K562 (cell line): ENCODE data around the gene GRIA1. TPM values are rescaled to one million over a fixed set of nuclear protein-coding genes. Genes with fewer than 3 reads are reported as not detected.

Source experiments
- ATAC-seq: fragments of 200-7000 bp; cut with Tn5 transposase; 3 replicates; pipeline ENCODE4 v1.9.1; 2020; ENCODE audit warnings: moderate library complexity
- BruUV-seq: library from RNA; stranded (reverse); fragments of 400-500 nt; replicated peaks from 2 replicates; lab custom pipeline; 2021; lab: Mats Ljungman, UMichigan
- CTCF ChIA-PET: fragments of 300-600 bp; formaldehyde crosslinking; extraction: SDS; loops from one replicate; lab custom pipeline; 2021; ENCODE audit warnings: low intra/inter-chr PET ratio; lab: Yijun Ruan, JAX
- POLR2A ChIA-PET: fragments of 300-600, 350-650 bp; sonication (Branson Sonifier 250); formaldehyde crosslinking; extraction: SDS; loops from one replicate; lab custom pipeline; 2021; ENCODE audit warnings: antibody characterized with exemption, inconsistent platforms; lab: Yijun Ruan, JAX
- DNase-seq, 4 experiments: peaks; one replicate each; pipeline versions ENCODE4 v3.0.0 to v3.0.0-alpha.2; 2011 to 2018; ENCODE audit warnings: low spot score in 3 of 4, mixed read lengths in 3 of 4; ENCODE audit errors: extremely low read depth in 1 of 4
- FAIRE-seq: peaks from 2 replicates; lab custom pipeline; 2011; peaks lifted over from hg19 to GRCh38; lab: Jason Lieb, UNC
- H2AFZ ChIP-seq: 2 replicates; pipeline ENCODE4 v1.6.0; 2011; ENCODE audit warnings: low read depth, low read length, control low read depth, inconsistent platforms
- H3K27ac ChIP-seq: fragments of 200-600 bp; 3 replicates; pipeline ENCODE4 v1.8.0; 2011; ENCODE audit warnings: low read depth, mild to moderate bottlenecking, control low read depth, inconsistent platforms, low read length, moderate library complexity, mixed read lengths; ENCODE audit errors: extremely low read depth
- H3K27me3 ChIP-seq, 2 experiments: fragments of 300-600 bp in 1 of 2; 2 replicates in 1 of 2; 3 replicates in 1 of 2; pipeline versions ENCODE4 v1.6.0 to v1.8.0; 2011; ENCODE audit warnings: inconsistent platforms in 2 of 2, low read length in 2 of 2, mild to moderate bottlenecking in 1 of 2, mixed read lengths in 1 of 2, moderate library complexity in 1 of 2; ENCODE audit not compliant: control insufficient read depth in 2 of 2, insufficient read depth in 2 of 2
- H3K36me3 ChIP-seq: fragments of 300-600 bp; 3 replicates; pipeline ENCODE4 v1.8.0; 2011; ENCODE audit warnings: mild to moderate bottlenecking, low read length, inconsistent platforms; ENCODE audit not compliant: control insufficient read depth, insufficient read depth
- H3K4me1 ChIP-seq, 2 experiments: fragments of 200-600 bp in 1 of 2; replicated peaks in 1 of 2; 2 replicates in 1 of 2; 3 replicates in 1 of 2; pipeline versions ENCODE4 v1.5.1 to v1.8.0; 2011; ENCODE audit warnings: inconsistent platforms in 2 of 2, low read length in 2 of 2, mild to moderate bottlenecking in 1 of 2, mixed read lengths in 1 of 2, moderate library complexity in 1 of 2; ENCODE audit not compliant: control insufficient read depth in 2 of 2, insufficient read depth in 2 of 2
- H3K4me2 ChIP-seq: 2 replicates; pipeline ENCODE4 v1.6.1; 2011; ENCODE audit warnings: low read length, control low read depth, inconsistent platforms, mixed read lengths; ENCODE audit not compliant: insufficient read depth
- H3K4me3 ChIP-seq: fragments of 200-600 bp; sonication (generic), shearing (Covaris generic); 2 replicates; pipeline ENCODE4 v1.5.1; 2016; ENCODE audit warnings: control low read depth, inconsistent platforms
- H3K79me2 ChIP-seq: fragments of 200-600 bp; 3 replicates; pipeline ENCODE4 v1.8.0; 2011; ENCODE audit warnings: low read length, inconsistent platforms; ENCODE audit not compliant: control insufficient read depth, insufficient read depth
- H3K9ac ChIP-seq, 2 experiments: 2 replicates each; pipeline versions ENCODE4 v1.6.0 to v1.6.1; 2011; ENCODE audit warnings: low read depth in 2 of 2, low read length in 2 of 2, control low read depth in 1 of 2, inconsistent platforms in 1 of 2, mild to moderate bottlenecking in 1 of 2, mixed read lengths in 1 of 2; ENCODE audit not compliant: insufficient read depth in 1 of 2
- H3K9me1 ChIP-seq: one replicate; pipeline ENCODE4 v1.6.0; 2011; ENCODE audit warnings: inconsistent platforms, mild to moderate bottlenecking, low read length, moderate library complexity; ENCODE audit not compliant: control insufficient read depth, insufficient read depth
- H3K9me3 ChIP-seq: replicated peaks from 2 replicates; pipeline ENCODE4 v1.5.1; 2011; ENCODE audit warnings: low read depth, low read length, inconsistent platforms; ENCODE audit not compliant: control insufficient read depth, insufficient read depth
- H4K20me1 ChIP-seq: replicated peaks from 2 replicates; pipeline ENCODE4 v1.6.1; 2011; ENCODE audit warnings: low read length, inconsistent platforms, mixed read lengths; ENCODE audit not compliant: control insufficient read depth, insufficient read depth
- DNMT1 ChIP-seq: fragments of 450-650 bp; IDR thresholded peaks from 2 replicates; pipeline ENCODE4 v1.6.1; 2016; ENCODE audit warnings: antibody characterized with exemption, mild to moderate bottlenecking
- ELF1 ChIP-seq: fragments of 200-800 bp; sonication (Bioruptor generic); IDR thresholded peaks from 2 replicates; pipeline ENCODE4 v1.6.1; 2016; ENCODE audit warnings: missing genetic modification characterization, missing compliant biosample characterization
- FOXJ2 ChIP-seq: fragments of 200-800 bp; sonication (Bioruptor generic); IDR thresholded peaks from 2 replicates; pipeline ENCODE4 v1.6.1; 2016; ENCODE audit warnings: missing genetic modification characterization, missing compliant biosample characterization
- KAT7 ChIP-seq: sonication (generic); formaldehyde crosslinking; IDR thresholded peaks from 2 replicates; pipeline ENCODE4 v1.8.0; 2022; ENCODE audit warnings: missing genetic modification reagents, mild to moderate bottlenecking, borderline replicate concordance
- MAZ ChIP-seq, 2 experiments: fragments of 450-650 bp in 1 of 2; sonication (generic) in 1 of 2; formaldehyde crosslinking; IDR thresholded peaks in 1 of 2; conservative IDR thresholded peaks in 1 of 2; 2 replicates each; pipeline versions ENCODE4 v1.4.0 to v1.5.0; 2020; ENCODE audit warnings: mild to moderate bottlenecking in 1 of 2, missing genetic modification reagents in 1 of 2
- NFIX ChIP-seq: fragments of 250-450 bp; sonication (Bioruptor Pico); IDR thresholded peaks from 2 replicates; pipeline ENCODE4 v1.4.0; 2020; ENCODE audit warnings: low read depth, mild to moderate bottlenecking, moderate library complexity
- POLR3A ChIP-seq: IDR thresholded peaks from 2 replicates; pipeline ENCODE4 v1.6.1; 2011; ENCODE audit warnings: borderline replicate concordance, mild to moderate bottlenecking, moderate library complexity; ENCODE audit not compliant: insufficient read length, insufficient read depth; ENCODE audit errors: extremely low read depth
- SAFB2 ChIP-seq: fragments of 200-400 bp; formaldehyde crosslinking; IDR thresholded peaks from 2 replicates; pipeline ENCODE4 v1.6.1; 2018; ENCODE audit warnings: borderline replicate concordance, low read length, low read depth, moderate library complexity; ENCODE audit not compliant: severe bottlenecking
- SNRNP70 ChIP-seq: fragments of 200-400 bp; formaldehyde crosslinking; optimal IDR thresholded peaks from 2 replicates; pipeline ENCODE3; 2017; ENCODE audit warnings: low read depth, low read length
- ZNF3 ChIP-seq: fragments of 250-450 bp; sonication (Bioruptor Pico); IDR thresholded peaks from 2 replicates; pipeline ENCODE4 v1.5.0; 2021; ENCODE audit warnings: mild to moderate bottlenecking, moderate library complexity
- ZNF507 ChIP-seq: conservative IDR thresholded peaks from 2 replicates; pipeline ENCODE4 v1.6.1; 2017; ENCODE audit warnings: missing genetic modification characterization, missing compliant biosample characterization
- WGBS: fragments of 100-300 bp; shearing (Covaris generic); methylation state at CpG from one replicate; pipeline ENCODE4 v1.1.6; 2016; ENCODE audit warnings: low coverage, mixed read lengths; ENCODE audit not compliant: insufficient coverage; ENCODE audit errors: missing lambda C conversion rate; 5-methylcytosine and 5-hydroxymethylcytosine counted together
- in situ Hi-C: fragments of 300-500 bp; cut with MboI; formaldehyde crosslinking; loops from 4 replicates; pipeline ENCODE4 v1.15.0; 2018; ENCODE audit warnings: inconsistent platforms, mixed read lengths
- intact Hi-C: fragments of 100-400 bp; cut with micrococcal nuclease; formaldehyde crosslinking; loops from 2 replicates; pipeline ENCODE4 v1.14.2; 2022
- polyA plus RNA-seq, 8 experiments: library from polyadenylated mRNA; depleted of rRNA in 4 of 8; stranded (reverse) in 5 of 8; unstranded in 3 of 8; fragments of >200 nt; fragmentation: Nextera tagmentation in 2 of 8; fragmentation: Illumina TruSeq in 1 of 8; extraction: Ambion mirVana in 2 of 8; extraction: Trizol in 1 of 8; gene quantifications; 2 replicates each; pipeline versions ENCODE4 v1.2.1 to v1.2.3, GENCODE V29; 2011 to 2014; ENCODE audit warnings: inconsistent platforms in 1 of 8, missing spikeins in 1 of 8
- total RNA-seq, 7 experiments: library from RNA; depleted of rRNA in 6 of 7; stranded (reverse); fragments of >200 nt in 6 of 7; fragmentation: Illumina TruSeq in 2 of 7; extraction: Trizol in 2 of 7; gene quantifications; 2 replicates each; pipeline versions ENCODE4 v1.2.1 to v1.2.3, GENCODE V29; 2011 to 2021; ENCODE audit warnings: low replicate concordance in 1 of 7

Gene GRIA1
- total and polyA plus RNA-seq, 9 of the 15 experiments (the other 6 are each of a cell fraction or from before 2014, with no cell fraction given) = not detected

DNA sequence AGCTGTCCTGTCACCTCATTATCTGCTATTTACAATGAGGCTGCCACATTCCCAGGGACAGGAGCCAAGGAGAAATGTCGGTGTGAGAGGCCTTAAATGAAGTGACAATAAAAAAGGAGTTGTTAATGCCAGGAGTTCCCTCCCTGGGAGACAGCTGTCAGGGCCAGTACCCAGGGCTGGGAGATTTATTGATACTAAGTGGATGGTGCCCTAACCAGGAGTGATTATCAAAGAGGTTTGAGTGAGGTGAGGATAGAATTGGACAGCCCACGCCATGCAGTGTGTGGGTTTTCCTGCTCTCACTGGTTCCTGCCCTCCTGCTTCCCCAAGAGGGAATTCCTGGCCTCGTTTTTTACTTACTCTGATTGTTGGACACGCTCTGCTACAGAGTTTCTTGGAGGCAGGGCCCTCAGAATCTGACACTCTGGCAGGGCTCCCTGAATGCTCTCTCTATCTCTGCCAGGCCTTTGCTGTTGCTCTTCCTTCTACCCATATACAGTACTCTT, 150.8 kb downstream of the GRIA1 start (continued):
- no peak for TF ChIP-seq KAT7 (CRISPR knock-in tag)
- TF ChIP-seq ELF1 (tag) = no peak
- TF ChIP-seq NFIX (CRISPR knock-in tag) = no peak
- no peak for TF ChIP-seq SNRNP70
- TF ChIP-seq FOXJ2 = no peak
- no peak for TF ChIP-seq MAZ (CRISPR knock-in tag; conservative IDR thresholded peaks at IDR 0.05 in 1 of 2, IDR thresholded peaks at IDR 0.05 in 1 of 2)
- no peak for TF ChIP-seq DNMT1
- no peak for TF ChIP-seq POLR3A
- no peak for TF ChIP-seq SAFB2

DNA sequence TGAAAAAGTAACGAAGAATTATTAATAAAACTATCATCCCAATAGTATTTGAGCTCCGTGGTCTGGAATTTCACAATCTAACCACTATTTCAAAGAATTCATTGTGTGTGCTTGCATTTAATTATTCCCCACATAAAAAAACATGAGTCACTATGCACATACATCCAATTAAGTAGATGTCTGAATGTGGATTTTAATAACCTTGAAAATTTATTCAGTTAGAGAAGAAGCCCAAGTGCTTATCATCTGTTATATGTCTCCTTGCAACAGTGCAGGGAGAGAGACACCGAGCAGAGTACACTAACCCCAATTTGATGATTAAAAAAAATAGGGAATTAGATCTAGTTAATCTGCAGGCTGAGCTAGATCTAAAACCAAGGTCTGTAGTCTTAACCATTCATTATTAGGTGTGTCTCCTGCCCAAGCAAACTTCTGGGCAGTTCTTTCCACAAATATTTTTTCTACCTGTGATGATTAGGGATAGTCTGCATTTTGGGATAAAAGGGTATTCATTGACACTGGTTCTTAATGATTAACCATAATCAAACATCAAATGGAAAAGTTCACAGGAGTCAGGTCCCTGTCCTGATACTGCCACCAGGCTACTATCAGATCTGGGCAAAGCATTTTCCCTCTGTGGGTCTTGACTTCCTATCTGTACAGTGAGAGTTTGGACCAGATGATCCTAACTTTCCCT, 164.2 kb downstream of the GRIA1 start:
- no TSS peak for BruUV-seq
- Histone ChIP-seq H3K27ac (no peak overlapping the region), H3K4me1 (no peaks in the 10 kb centered on the region), H3K27me3 (no peaks in the 10 kb centered on the region), H3K36me3 (no peaks in the 10 kb centered on the region), H3K4me3 (no peak overlapping the region), H3K9me3 (no peaks in the 10 kb centered on the region), H3K9ac (no peak overlapping the region), H3K4me2 (no peak overlapping the region), H3K79me2 (no peaks in the 10 kb centered on the region), H4K20me1 (no peaks in the 10 kb centered on the region), H3K9me1 (no peaks in the 10 kb centered on the region), H2AFZ (no peak overlapping the region)
- intact Hi-C loops (no loop called here), in situ Hi-C loops (no loop called here)
- no peak for DNase-seq
- FAIRE-seq = no peak
- ChIA-PET CTCF (no interaction called here), POLR2A (interaction anchor here (1.7 kb wide), 1 partner anchor 14 kb away, joined by 3 read pairs; no protein-coding TSS in a partner anchor)
- WGBS = 0% methylated on average over 3 of the region's 3 CpGs
- TF ChIP-seq ZNF507 (tag) = no peak
- no peak for TF ChIP-seq ZNF3
- no peak for ATAC-seq
